NB4 (cell line): ENCODE results near the gene SPSB1.

Experiments used
- MYC ChIP-seq: IDR thresholded peaks from 2 replicates; pipeline ENCODE4 v1.6.1; 2011; ENCODE audit warnings: low read depth, low read length
- POLR2A ChIP-seq: IDR thresholded peaks from 2 replicates; pipeline ENCODE4 v1.6.1; 2011; ENCODE audit warnings: mild to moderate bottlenecking; ENCODE audit not compliant: insufficient read length; ENCODE audit errors: extremely low read depth
- TF ChIP-seq, protein P1 (sequence below): IDR thresholded peaks from one replicate; pipeline ENCODE4 v1.5.1; 2012; ENCODE audit warnings: low read depth, low read length
- TF ChIP-seq, protein P2 (sequence below): IDR thresholded peaks from 2 replicates; pipeline ENCODE4 v1.6.1; 2011; ENCODE audit warnings: low read depth, low read length

DNA sequence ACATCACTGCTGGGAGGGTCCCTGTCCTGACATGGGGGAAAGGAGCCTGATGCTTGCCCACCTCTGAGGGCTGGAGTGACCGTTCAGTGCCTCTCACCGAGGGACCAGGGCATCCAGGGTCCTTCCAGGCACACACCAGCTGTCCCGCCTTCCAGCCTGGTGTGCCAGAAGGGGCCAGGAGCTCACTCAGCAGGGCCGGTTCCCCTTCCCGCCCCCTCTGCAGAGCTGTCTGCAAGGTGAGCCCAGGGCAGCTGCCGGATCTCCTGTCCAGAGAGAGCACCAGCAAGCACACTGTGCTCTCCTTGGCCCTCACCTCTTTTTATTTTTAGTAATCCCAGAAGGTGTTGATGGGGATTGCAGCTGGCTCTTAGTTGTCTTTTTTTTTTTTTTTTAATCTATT lies 41.2 kb upstream of the SPSB1 start:
- TF ChIP-seq, protein P1, sequence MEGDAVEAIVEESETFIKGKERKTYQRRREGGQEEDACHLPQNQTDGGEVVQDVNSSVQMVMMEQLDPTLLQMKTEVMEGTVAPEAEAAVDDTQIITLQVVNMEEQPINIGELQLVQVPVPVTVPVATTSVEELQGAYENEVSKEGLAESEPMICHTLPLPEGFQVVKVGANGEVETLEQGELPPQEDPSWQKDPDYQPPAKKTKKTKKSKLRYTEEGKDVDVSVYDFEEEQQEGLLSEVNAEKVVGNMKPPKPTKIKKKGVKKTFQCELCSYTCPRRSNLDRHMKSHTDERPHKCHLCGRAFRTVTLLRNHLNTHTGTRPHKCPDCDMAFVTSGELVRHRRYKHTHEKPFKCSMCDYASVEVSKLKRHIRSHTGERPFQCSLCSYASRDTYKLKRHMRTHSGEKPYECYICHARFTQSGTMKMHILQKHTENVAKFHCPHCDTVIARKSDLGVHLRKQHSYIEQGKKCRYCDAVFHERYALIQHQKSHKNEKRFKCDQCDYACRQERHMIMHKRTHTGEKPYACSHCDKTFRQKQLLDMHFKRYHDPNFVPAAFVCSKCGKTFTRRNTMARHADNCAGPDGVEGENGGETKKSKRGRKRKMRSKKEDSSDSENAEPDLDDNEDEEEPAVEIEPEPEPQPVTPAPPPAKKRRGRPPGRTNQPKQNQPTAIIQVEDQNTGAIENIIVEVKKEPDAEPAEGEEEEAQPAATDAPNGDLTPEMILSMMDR: no peak
- TF ChIP-seq POLR2A: no peak
- TF ChIP-seq, protein P2, sequence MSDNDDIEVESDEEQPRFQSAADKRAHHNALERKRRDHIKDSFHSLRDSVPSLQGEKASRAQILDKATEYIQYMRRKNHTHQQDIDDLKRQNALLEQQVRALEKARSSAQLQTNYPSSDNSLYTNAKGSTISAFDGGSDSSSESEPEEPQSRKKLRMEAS: no peak
- TF ChIP-seq MYC: no peak
